Measurements from ENCODE around the gene SELL. TPM values are rescaled to one million over a fixed set of nuclear protein-coding genes. Genes with fewer than 3 reads are reported as not detected.

Gene SELL
- total and polyA plus RNA-seq, 2 experiments from 2014 or later, result not detected

- H3F3A ChIP-seq (replicated peaks; ENCODE audit: low read depth), result no peaks in the 10 kb centered on the region
- Mint-ChIP-seq H3K9me3 (no peaks in the 10 kb centered on the region; the same call in 2 of the 3 replicates), H3K36me3 (ENCODE audit: low read depth) (no peaks in the 10 kb centered on the region), H3K4me3 (no peak overlapping the region), H3K4me1 (peaks cover 7% of the 10 kb centered on the region; the same call in 2 of the 3 replicates), H3K27me3 (ENCODE audit: insufficient read depth, low read depth, poor library complexity) (peaks cover 37% of the 10 kb centered on the region), H3K27ac (no peak overlapping the region)
- no peaks in the 10 kb centered on the region for H3K79me2 ChIP-seq (replicated peaks; ENCODE audit: insufficient read depth)
- H3K9me2 ChIP-seq (ENCODE audit: insufficient read depth), result no peaks in the 10 kb centered on the region
- H3K4me2 ChIP-seq, result no peak overlapping the region
- peak; percentile 45 for DNase-seq (ENCODE audit: low spot score)
- peaks cover 6% of the 10 kb centered on the region; the same call in 1 of the 2 replicates for H4K20me1 ChIP-seq (replicated peaks; ENCODE audit: insufficient read depth)
- H3K27ac ChIP-seq (ENCODE audit: low read depth), result no peak overlapping the region
- no peaks in the 10 kb centered on the region for H3K4me1 ChIP-seq (ENCODE audit: insufficient read depth)
- no peak overlapping the region for H2AFZ ChIP-seq
- peak; percentile 98 for ATAC-seq
- TF ChIP-seq STAT1 (IDR thresholded peaks at IDR 0.05; ENCODE audit: unreplicated experiment), result no peak
- TF ChIP-seq POLR2AphosphoS5 (IDR thresholded peaks at IDR 0.05; ENCODE audit: low read depth), result peak; percentile 41; the same call in 1 of the 2 replicates
- no peak overlapping the region for H3K4me3 ChIP-seq
- no peaks in the 10 kb centered on the region for H3K36me3 ChIP-seq (ENCODE audit: insufficient read depth)
- peaks cover 91% of the 10 kb centered on the region for H3K27me3 ChIP-seq (ENCODE audit: insufficient read depth)
These were observed 29.3 kb downstream of the SELL start for GRCh38 chr1:169682071-169682470.

- H3K27ac Mint-ChIP-seq, result no peak overlapping the region
These were observed 30.3 kb downstream of the SELL start for GRCh38 chr1:169681140-169681539.

DNA sequence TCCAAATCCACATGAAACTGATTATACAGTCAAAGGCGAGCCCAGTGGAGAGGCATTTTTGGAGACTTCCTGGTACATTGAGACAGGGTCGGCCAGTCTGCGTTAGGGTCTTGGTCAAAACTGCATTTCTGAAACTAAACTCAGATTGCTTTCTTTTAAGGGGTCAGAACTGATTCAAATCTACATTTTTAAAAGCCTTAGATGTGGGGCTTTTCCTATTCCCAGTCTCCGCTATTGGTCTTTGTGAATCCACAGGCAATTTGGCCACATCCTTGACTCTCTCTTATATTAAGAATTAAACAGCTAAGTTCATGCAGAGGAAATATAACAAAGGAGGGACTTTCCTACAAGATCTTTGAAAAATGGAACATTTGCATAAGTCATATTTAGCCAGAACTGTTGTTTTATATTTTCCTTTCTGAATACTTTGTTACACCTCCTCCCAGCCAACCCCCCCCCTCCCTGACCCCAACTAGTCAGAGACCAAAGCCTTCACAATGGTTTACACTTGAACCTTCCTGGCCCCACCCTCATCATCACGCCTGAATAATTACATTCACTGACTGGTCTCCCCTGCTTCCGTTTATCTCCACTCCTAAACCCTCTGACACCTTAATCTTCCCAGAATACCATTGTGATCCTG, 30.9 kb downstream of the SELL start:
- Histone ChIP-seq H3K36me3 (ENCODE audit: insufficient read depth) (no peaks in the 10 kb centered on the region), H3F3A (replicated peaks; ENCODE audit: low read depth) (no peaks in the 10 kb centered on the region), H3K27me3 (ENCODE audit: insufficient read depth) (peaks cover 75% of the 10 kb centered on the region), H3K27ac (ENCODE audit: low read depth) (no peak overlapping the region), H2AFZ (no peak overlapping the region), H3K4me1 (ENCODE audit: insufficient read depth) (peaks cover 12% of the 10 kb centered on the region; the same call in 1 of the 2 replicates), H3K4me3 (no peak overlapping the region), H3K9me2 (ENCODE audit: insufficient read depth) (no peaks in the 10 kb centered on the region), H3K79me2 (replicated peaks; ENCODE audit: insufficient read depth) (no peaks in the 10 kb centered on the region), H3K4me2 (no peak overlapping the region), H4K20me1 (replicated peaks; ENCODE audit: insufficient read depth) (peaks cover 6% of the 10 kb centered on the region; the same call in 1 of the 2 replicates)
- Mint-ChIP-seq H3K4me3 (no peak overlapping the region), H3K27me3 (ENCODE audit: insufficient read depth, low read depth, poor library complexity) (peaks cover 39% of the 10 kb centered on the region), H3K9me3 (no peaks in the 10 kb centered on the region; the same call in 2 of the 3 replicates), H3K27ac (no peak overlapping the region), H3K36me3 (ENCODE audit: low read depth) (no peaks in the 10 kb centered on the region), H3K4me1 (peaks cover 16% of the 10 kb centered on the region)
- no peak for ATAC-seq
- DNase-seq (ENCODE audit: low spot score), result no peak
- TF ChIP-seq CTCF (conservative IDR thresholded peaks at IDR 0.05; ENCODE audit: low read depth in 2 of 2) (no peak), STAT1 (IDR thresholded peaks at IDR 0.05; ENCODE audit: unreplicated experiment) (no peak), ZNF114 (CRISPR knock-in tag; IDR thresholded peaks at IDR 0.05) (no peak), CREB1 (CRISPR knock-in tag; IDR thresholded peaks at IDR 0.05; ENCODE audit: low read depth) (no peak), JUNB (IDR thresholded peaks at IDR 0.05; ENCODE audit: unreplicated experiment) (no peak)

More at GRCh38 chr1:169681140-169681539, 30.3 kb downstream of the SELL start:
- ATAC-seq (no peak), DNase-seq (ENCODE audit: low spot score) (no peak)
- Histone ChIP-seq H3F3A (replicated peaks; ENCODE audit: low read depth) (no peaks in the 10 kb centered on the region), H3K4me2 (no peak overlapping the region), H4K20me1 (replicated peaks; ENCODE audit: insufficient read depth) (peaks cover 6% of the 10 kb centered on the region; the same call in 1 of the 2 replicates), H3K9me2 (ENCODE audit: insufficient read depth) (no peaks in the 10 kb centered on the region), H3K27me3 (ENCODE audit: insufficient read depth) (peaks cover 82% of the 10 kb centered on the region), H3K4me1 (ENCODE audit: insufficient read depth) (peaks cover 5% of the 10 kb centered on the region; the same call in 1 of the 2 replicates), H3K36me3 (ENCODE audit: insufficient read depth) (no peaks in the 10 kb centered on the region), H3K27ac (ENCODE audit: low read depth) (no peak overlapping the region), H3K79me2 (replicated peaks; ENCODE audit: insufficient read depth) (no peaks in the 10 kb centered on the region), H2AFZ (no peak overlapping the region), H3K4me3 (no peak overlapping the region)
- Mint-ChIP-seq H3K4me3 (no peak overlapping the region), H3K36me3 (ENCODE audit: low read depth) (no peaks in the 10 kb centered on the region), H3K4me1 (peaks cover 11% of the 10 kb centered on the region), H3K9me3 (no peaks in the 10 kb centered on the region; the same call in 2 of the 3 replicates), H3K27me3 (ENCODE audit: insufficient read depth, low read depth, poor library complexity) (peaks cover 38% of the 10 kb centered on the region)
- TF ChIP-seq ETS1 (IDR thresholded peaks at IDR 0.05), result no peak

All from GM23338 (cell line).